GM12891 (cell line): ENCODE results near the gene NHSL2.

Experiments used
- POLR2A ChIP-seq: IDR thresholded peaks from 2 replicates; pipeline ENCODE4 v1.6.1; 2011; ENCODE audit warnings: low read depth, low read length, control low read depth
- POLR2AphosphoS5 ChIP-seq: IDR thresholded peaks from 2 replicates; pipeline ENCODE4 v1.6.1; 2011; ENCODE audit warnings: low read depth, low read length, control low read depth
- TAF1 ChIP-seq: IDR thresholded peaks from 2 replicates; pipeline ENCODE4 v1.6.1; 2011; ENCODE audit warnings: low read depth, low read length, control low read depth

DNA sequence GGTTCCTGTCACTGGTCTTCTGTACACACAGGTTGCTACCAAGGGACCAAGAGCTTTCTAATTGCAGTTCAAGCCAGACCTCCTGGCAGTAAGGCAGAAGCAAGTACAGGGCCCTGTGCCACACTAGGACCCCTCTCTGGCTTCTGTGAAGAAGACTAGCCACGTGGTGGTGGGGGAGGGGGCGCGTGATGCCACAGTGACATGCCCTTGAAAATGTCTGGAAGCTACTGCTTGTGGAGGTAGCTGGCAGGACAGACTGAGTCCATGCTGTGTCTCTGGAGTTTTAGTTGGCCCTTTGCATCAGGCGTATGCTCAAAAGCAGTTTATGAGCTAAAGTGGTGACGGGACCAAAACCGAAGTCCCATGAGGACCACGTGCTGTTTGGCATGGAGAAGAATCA is 170.2 kb downstream of the NHSL2 start:
- no peak for TF ChIP-seq POLR2A
- TF ChIP-seq POLR2AphosphoS5: no peak
- TF ChIP-seq TAF1: no peak
